ENCODE data around the gene LIMS2.

The LIMS2 gene

GRCh38 chr2:127619203-127619590, 56.1 kb downstream of the LIMS2 start:
- no peak for DNase-seq

- DNase-seq, result no peak
These were observed 56.7 kb downstream of the LIMS2 start for GRCh38 chr2:127618551-127619202.

- no peak for DNase-seq
These were observed 59.7 kb downstream of the LIMS2 start for GRCh38 chr2:127615511-127616166.

GRCh38 chr2:127614731-127615130, 60.6 kb downstream of the LIMS2 start:
- DNase-seq, result no peak

GRCh38 chr2:127614246-127614645, 61.1 kb downstream of the LIMS2 start:
- no peak for DNase-seq

GRCh38 chr2:127612111-127612822, 63.1 kb downstream of the LIMS2 start:
- no peak for DNase-seq

- no peak for DNase-seq
These were observed 64.0 kb downstream of the LIMS2 start for GRCh38 chr2:127611076-127611925.

- DNase-seq, result no peak
These were observed 64.8 kb downstream of the LIMS2 start for GRCh38 chr2:127610561-127610960.

GRCh38 chr2:127609818-127610217, 65.5 kb downstream of the LIMS2 start:
- no peak for DNase-seq

- no peak for DNase-seq
These were observed 66.1 kb downstream of the LIMS2 start for GRCh38 chr2:127609031-127609751.

- no peak for DNase-seq
These were observed 67.0 kb downstream of the LIMS2 start for GRCh38 chr2:127608061-127609030.

GRCh38 chr2:127607399-127607908, 67.9 kb downstream of the LIMS2 start:
- no peak for DNase-seq

GRCh38 chr2:127606625-127607398, 68.5 kb downstream of the LIMS2 start:
- DNase-seq, result no peak

GRCh38 chr2:127605691-127606263, 69.6 kb downstream of the LIMS2 start:
- DNase-seq, result no peak

- no peak for DNase-seq
These were observed 70.3 kb downstream of the LIMS2 start for GRCh38 chr2:127604986-127605385.

GRCh38 chr2:127599211-127599610, 76.1 kb downstream of the LIMS2 start:
- DNase-seq, result no peak

- no peak for DNase-seq
These were observed 76.6 kb downstream of the LIMS2 start for GRCh38 chr2:127598711-127599110.

GRCh38 chr2:127597984-127598380, 77.3 kb downstream of the LIMS2 start:
- DNase-seq, result no peak

Data from C1 segment of cervical spinal cord (tissue), 14 donors.